OCI-LY1 (cell line): ENCODE results near the gene STX2.

ENCODE experiments used
- EZH2 ChIP-seq: fragments of 200-600 bp; sonication (generic), shearing (Covaris generic); IDR thresholded peaks from 2 replicates; pipeline ENCODE4 v1.8.0; 2017; ENCODE audit warnings: borderline replicate concordance, mixed run types, mild to moderate bottlenecking, antibody characterized with exemption, low read length, moderate library complexity, mixed read lengths
- TF ChIP-seq, protein P1 (sequence below): fragments of 200-600 bp; sonication (generic), shearing (Covaris generic); IDR thresholded peaks from 2 replicates; pipeline ENCODE4 v1.5.1; 2017; ENCODE audit warnings: mild to moderate bottlenecking, antibody characterized with exemption, low read length, moderate library complexity, mixed read lengths

DNA sequence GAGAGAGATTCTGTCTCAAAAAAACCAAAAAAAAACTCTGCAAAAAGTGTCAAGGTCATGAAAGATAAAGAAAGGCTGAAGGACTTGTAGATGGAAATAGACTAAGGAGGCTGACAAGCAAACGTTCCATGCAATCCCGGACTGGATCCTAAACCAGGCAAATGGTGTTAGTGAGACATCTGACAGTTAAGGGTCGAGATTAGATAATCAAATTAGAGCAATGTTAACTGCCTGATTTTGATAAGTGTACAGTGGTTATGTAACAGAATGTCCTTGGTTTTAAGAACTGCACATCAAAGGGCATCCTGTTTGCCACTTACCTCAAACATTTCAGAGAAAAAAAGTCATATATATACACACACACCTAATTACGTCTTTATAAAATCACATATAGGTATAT lies 29.4 kb upstream of the STX2 start:
- TF ChIP-seq, protein P1, sequence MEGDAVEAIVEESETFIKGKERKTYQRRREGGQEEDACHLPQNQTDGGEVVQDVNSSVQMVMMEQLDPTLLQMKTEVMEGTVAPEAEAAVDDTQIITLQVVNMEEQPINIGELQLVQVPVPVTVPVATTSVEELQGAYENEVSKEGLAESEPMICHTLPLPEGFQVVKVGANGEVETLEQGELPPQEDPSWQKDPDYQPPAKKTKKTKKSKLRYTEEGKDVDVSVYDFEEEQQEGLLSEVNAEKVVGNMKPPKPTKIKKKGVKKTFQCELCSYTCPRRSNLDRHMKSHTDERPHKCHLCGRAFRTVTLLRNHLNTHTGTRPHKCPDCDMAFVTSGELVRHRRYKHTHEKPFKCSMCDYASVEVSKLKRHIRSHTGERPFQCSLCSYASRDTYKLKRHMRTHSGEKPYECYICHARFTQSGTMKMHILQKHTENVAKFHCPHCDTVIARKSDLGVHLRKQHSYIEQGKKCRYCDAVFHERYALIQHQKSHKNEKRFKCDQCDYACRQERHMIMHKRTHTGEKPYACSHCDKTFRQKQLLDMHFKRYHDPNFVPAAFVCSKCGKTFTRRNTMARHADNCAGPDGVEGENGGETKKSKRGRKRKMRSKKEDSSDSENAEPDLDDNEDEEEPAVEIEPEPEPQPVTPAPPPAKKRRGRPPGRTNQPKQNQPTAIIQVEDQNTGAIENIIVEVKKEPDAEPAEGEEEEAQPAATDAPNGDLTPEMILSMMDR: no peak
- no peak for TF ChIP-seq EZH2
